A172 (cell line): Measurements from ENCODE around the gene L3MBTL2. TPM values are rescaled to one million over a fixed set of nuclear protein-coding genes. Genes with fewer than 3 reads are reported as not detected.

Experiments used
- DNase-seq: peaks from one replicate; pipeline ENCODE4 v3.0.0-alpha.2; 2015; ENCODE audit warnings: low spot score
- total RNA-seq: library from RNA; depleted of rRNA; stranded (reverse); fragments of >200 nt; shearing (Covaris generic); gene quantifications from 2 replicates; pipeline ENCODE4 v1.2.3, GENCODE V29; 2014; rRNA removed

The L3MBTL2 gene
- total RNA-seq, 1 experiment from 2014 or later = 26.4 TPM

DNA sequence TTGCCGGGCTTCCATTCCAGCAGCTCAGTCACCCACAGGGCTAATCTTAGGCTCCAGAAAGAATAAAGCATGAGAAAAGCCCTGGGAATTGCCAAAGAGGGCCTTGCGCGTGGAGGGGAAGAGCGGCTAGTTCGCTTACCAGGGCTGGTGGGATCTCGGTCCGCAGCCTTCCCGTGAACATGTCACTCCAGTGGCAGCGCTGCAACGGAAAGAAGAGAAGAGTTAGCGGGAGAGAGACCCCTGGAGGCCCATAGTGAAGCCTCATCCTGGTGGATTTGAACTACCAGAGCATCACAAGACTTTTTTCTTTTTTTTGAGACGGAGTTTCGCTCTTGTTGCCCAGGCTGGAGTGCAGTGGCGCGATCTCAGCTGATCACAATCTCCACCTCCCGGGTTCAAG, 62.8 kb downstream of the L3MBTL2 start:
- DNase-seq = no peak

DNA sequence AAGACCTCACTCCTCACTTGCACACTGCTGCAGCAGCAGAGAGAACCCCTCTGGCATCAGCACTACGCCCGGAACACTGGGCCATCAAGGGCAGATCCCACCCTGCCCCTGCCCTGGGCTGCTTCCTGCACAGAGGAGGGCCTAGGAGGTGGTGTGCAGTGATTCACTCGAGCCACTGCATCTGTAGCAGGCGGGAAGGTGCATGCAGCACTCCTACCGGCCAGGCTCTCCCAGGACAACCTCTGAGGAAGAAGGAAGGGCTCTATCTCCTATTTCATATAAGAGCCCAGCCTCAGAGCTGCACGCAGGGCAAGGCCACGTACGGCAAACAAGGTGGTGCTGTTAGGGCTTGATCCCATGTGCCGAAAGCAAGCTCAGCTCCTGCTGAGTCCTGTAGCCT, 66.7 kb downstream of the L3MBTL2 start:
- no peak for DNase-seq

GRCh38 chr22:41273128-41273527, 68.0 kb downstream of the L3MBTL2 start:
- no peak for DNase-seq

GRCh38 chr22:41274856-41275255, 69.7 kb downstream of the L3MBTL2 start:
- DNase-seq = no peak

- DNase-seq = no peak
Observed at GRCh38 chr22:41280065-41280464, 75.0 kb downstream of the L3MBTL2 start.

DNA sequence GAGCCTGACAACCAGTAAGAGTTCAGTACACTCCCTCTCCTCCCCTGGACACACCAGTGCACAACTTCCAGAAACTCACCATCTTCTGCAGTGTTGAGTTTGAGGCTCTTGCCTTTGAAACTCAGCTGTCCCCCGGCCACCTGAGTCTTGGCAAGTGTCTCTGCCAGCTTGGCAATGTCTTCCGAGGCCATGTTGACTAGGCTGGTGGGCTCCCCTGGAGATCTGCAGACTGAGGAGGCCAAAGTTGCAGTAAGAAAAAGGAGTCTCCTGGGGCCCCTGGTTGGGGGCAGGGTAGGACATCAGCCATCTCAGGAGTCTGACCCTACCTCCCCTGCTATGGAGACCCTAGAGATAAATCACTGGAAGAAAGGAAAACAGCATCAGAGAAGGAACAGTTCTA, 75.7 kb downstream of the L3MBTL2 start:
- DNase-seq = no peak

Other genes starting within 250 kb of the L3MBTL2 start
- 7.5 and 8.1 TPM in 2 replicates for gene EP300, start 112.7 kb upstream of the L3MBTL2 start, total RNA-seq
- gene CHADL, start 35.6 kb downstream of the L3MBTL2 start, total RNA-seq = 0.53 TPM in 1 of 2 replicates, not detected in the other
- gene RANGAP1, start 80.9 kb downstream of the L3MBTL2 start, total RNA-seq = 95.7 and 100 TPM in 2 replicates
- gene ZC3H7B, start 96.2 kb downstream of the L3MBTL2 start, total RNA-seq = 26.9 and 31.1 TPM in 2 replicates
- gene TEF, start 176.6 kb downstream of the L3MBTL2 start, total RNA-seq = 4.4 and 5.9 TPM in 2 replicates
- gene TOB2, start 241.5 kb downstream of the L3MBTL2 start, total RNA-seq = 6.2 and 7.2 TPM in 2 replicates